B cell (primary cell): ENCODE data around the gene PRTG. TPM values are rescaled to one million over a fixed set of nuclear protein-coding genes. Genes with fewer than 3 reads are reported as not detected.

Experiments
- ATAC-seq: fragments of 200-7000 bp; cut with Tn5 transposase; one replicate; pipeline ENCODE4 v1.10.0; 2021; ENCODE audit warnings: low read depth, mild to moderate bottlenecking, moderate number of reproducible peaks, moderate library complexity
- CTCF ChIA-PET: fragments of 350-600 bp; sonication (Branson Sonifier 250); formaldehyde crosslinking; loops from one replicate; lab custom pipeline; 2021; ENCODE audit warnings: antibody characterized with exemption, inconsistent platforms; lab: Charles Lee
- POLR2A ChIA-PET: fragments of 350-600 bp; sonication (Branson Sonifier 250); formaldehyde crosslinking; loops from one replicate; lab custom pipeline; 2021; ENCODE audit warnings: antibody characterized with exemption; lab: Charles Lee
- DNase-seq: peaks from one replicate; pipeline ENCODE4 v3.0.0; 2013
- H2AFZ ChIP-seq: 2 replicates; pipeline ENCODE4 v1.6.1; 2012; ENCODE audit warnings: mild to moderate bottlenecking, low read depth, low read length; ENCODE audit not compliant: insufficient read depth, poor library complexity, severe bottlenecking
- H3K27ac ChIP-seq, 2 donors: 1 replicate in 1 of 2; 2 replicates in 1 of 2; pipeline ENCODE4 v1.5.1; 2012 to 2013; ENCODE audit warnings: low read length in 2 of 2, mild to moderate bottlenecking in 2 of 2, moderate library complexity in 1 of 2
- H3K27me3 ChIP-seq, 4 experiments: fragments of 200-600 bp in 1 of 4; sonication (generic) in 1 of 4; replicated peaks in 1 of 4; 1 replicate in 2 of 4; 2 replicates in 2 of 4; pipeline versions ENCODE4 v1.6.1 to v1.7.0; 2013 to 2016; ENCODE audit warnings: low read length in 3 of 4, mild to moderate bottlenecking in 2 of 4, mixed read lengths in 1 of 4, moderate library complexity in 1 of 4; ENCODE audit not compliant: insufficient read depth in 4 of 4, control insufficient read depth in 3 of 4; ENCODE audit errors: control extremely low read depth in 1 of 4
- H3K36me3 ChIP-seq, 2 experiments: replicated peaks in 1 of 2; 1 replicate in 1 of 2; 2 replicates in 1 of 2; pipeline versions ENCODE4 v1.6.1 to v1.7.1; 2013; ENCODE audit warnings: low read length in 1 of 2; ENCODE audit not compliant: insufficient read depth in 2 of 2, control insufficient read depth in 1 of 2; ENCODE audit errors: control extremely low read depth in 1 of 2, extremely low read depth in 1 of 2
- H3K4me1 ChIP-seq, 2 donors: fragments of 200-600 bp in 1 of 2; sonication (generic) in 1 of 2; 1 replicate in 1 of 2; 2 replicates in 1 of 2; pipeline versions ENCODE4 v1.5.1 to v1.6.1; 2013 to 2017; ENCODE audit warnings: low read length in 2 of 2; ENCODE audit not compliant: control insufficient read depth in 2 of 2, insufficient read depth in 2 of 2
- H3K4me2 ChIP-seq: replicated peaks from 2 replicates; pipeline ENCODE3; 2012; ENCODE audit warnings: mild to moderate bottlenecking, low read depth, low read length; ENCODE audit not compliant: poor library complexity, severe bottlenecking
- H3K4me3 ChIP-seq, 5 experiments: fragments of 200-600 bp in 1 of 5; sonication (generic) in 1 of 5; 1 replicate in 3 of 5; 2 replicates in 2 of 5; pipeline versions ENCODE4 v1.5.1 to v1.7.0; 2011 to 2016; ENCODE audit warnings: low read length in 4 of 5, mild to moderate bottlenecking in 4 of 5, low read depth in 2 of 5, control low read depth in 1 of 5, moderate library complexity in 1 of 5; ENCODE audit not compliant: insufficient read depth in 1 of 5; ENCODE audit errors: control extremely low read depth in 1 of 5, extremely low read depth in 1 of 5
- H3K79me2 ChIP-seq: fragments of 200-600 bp; sonication (generic); one replicate; pipeline ENCODE4 v1.6.0; 2016; ENCODE audit warnings: low read length; ENCODE audit not compliant: control insufficient read depth, insufficient read depth
- H3K9ac ChIP-seq: fragments of 200-600 bp; sonication (generic); 2 replicates; pipeline ENCODE4 v1.6.1; 2017; ENCODE audit warnings: mild to moderate bottlenecking, low read length, moderate library complexity
- H3K9me3 ChIP-seq, 3 donors: one replicate each; pipeline versions ENCODE4 v1.6.1 to v1.7.1; 2013; ENCODE audit warnings: low read length in 2 of 3; ENCODE audit not compliant: control insufficient read depth in 2 of 3, insufficient read depth in 1 of 3; ENCODE audit errors: control extremely low read depth in 1 of 3
- H4K20me1 ChIP-seq: 2 replicates; pipeline ENCODE4 v1.6.0; 2012; ENCODE audit warnings: mild to moderate bottlenecking, low read length; ENCODE audit not compliant: insufficient read depth, control insufficient read depth, poor library complexity, severe bottlenecking
- H3K27ac Mint-ChIP-seq: one replicate; pipeline ENCODE4 v1.8.0; 2021; ENCODE audit warnings: mixed read lengths
- H3K27me3 Mint-ChIP-seq: one replicate; pipeline ENCODE4 v1.8.0; 2021; ENCODE audit warnings: mixed read lengths
- H3K4me1 Mint-ChIP-seq: one replicate; pipeline ENCODE4 v1.8.0; 2021; ENCODE audit warnings: mixed read lengths
- H3K4me3 Mint-ChIP-seq: one replicate; pipeline ENCODE4 v1.8.0; 2021; ENCODE audit warnings: mixed read lengths
- H3K9me3 Mint-ChIP-seq: one replicate; pipeline ENCODE4 v1.8.0; 2022; ENCODE audit warnings: mixed read lengths; ENCODE audit not compliant: insufficient read depth
- CTCF ChIP-seq: fragments of 200-600 bp; IDR thresholded peaks from one replicate; pipeline ENCODE4 v1.8.0; 2022; ENCODE audit warnings: antibody characterized with exemption, mild to moderate bottlenecking
- WGBS: methylation state at CpG from one replicate; pipeline ENCODE4 v1.1.5; 2013; ENCODE audit warnings: missing lambda C conversion rate; ENCODE audit not compliant: insufficient coverage; 5-methylcytosine and 5-hydroxymethylcytosine counted together
- intact Hi-C: fragments of 100-400 bp; cut with micrococcal nuclease; formaldehyde crosslinking; loops from one replicate; pipeline ENCODE4 v1.10.0; 2022
- polyA plus RNA-seq: library from polyadenylated mRNA; depleted of rRNA; stranded (reverse); fragments of >200 nt; gene quantifications from 2 replicates; pipeline ENCODE4 v1.2.3, GENCODE V29; 2012
- total RNA-seq, 2 donors: library from RNA; stranded (reverse); fragments of 120-200 nt in 1 of 2; gene quantifications; 1 replicate in 1 of 2; 2 replicates in 1 of 2; pipeline versions ENCODE4 v1.2.3 to v1.2.4, GENCODE V29; 2013 to 2022

Gene PRTG
- total and polyA plus RNA-seq, 2 donors (not counting 1 experiment from before 2014, with no cell fraction given), result not detected

- Histone ChIP-seq H3K79me2 (no peaks in the 10 kb centered on the region), H3K4me3 (no peak overlapping the region), H3K27me3 (peaks cover 0 to 7% (median 0%) of the 10 kb centered on the region in 4 experiments), H3K9ac (no peak overlapping the region), H2AFZ (no peak overlapping the region), H3K4me2 (no peak overlapping the region), H3K36me3 (no peaks in the 10 kb centered on the region), H4K20me1 (no peaks in the 10 kb centered on the region), H3K9me3 (no peaks in the 10 kb centered on the region), H3K4me1 (no peaks in the 10 kb centered on the region), H3K27ac (no peak overlapping the region)
- no peak for DNase-seq
- WGBS, result 96% methylated on average over 4 of the region's 4 CpGs
- no peaks in the 10 kb centered on the region for H3K4me1 Mint-ChIP-seq
- peaks cover 34% of the 10 kb centered on the region for H3K27me3 Mint-ChIP-seq
- intact Hi-C loops, result no loop called here
- ChIA-PET CTCF (no interaction called here), POLR2A (no interaction called here)
- peaks cover 2% of the 10 kb centered on the region for H3K9me3 Mint-ChIP-seq
- H3K27ac Mint-ChIP-seq, result no peak overlapping the region
- TF ChIP-seq CTCF, result no peak
- H3K4me3 Mint-ChIP-seq, result no peak overlapping the region
- no peak for ATAC-seq
Measured at GRCh38 chr15:55613727-55614126, 129.2 kb downstream of the PRTG start.

DNA sequence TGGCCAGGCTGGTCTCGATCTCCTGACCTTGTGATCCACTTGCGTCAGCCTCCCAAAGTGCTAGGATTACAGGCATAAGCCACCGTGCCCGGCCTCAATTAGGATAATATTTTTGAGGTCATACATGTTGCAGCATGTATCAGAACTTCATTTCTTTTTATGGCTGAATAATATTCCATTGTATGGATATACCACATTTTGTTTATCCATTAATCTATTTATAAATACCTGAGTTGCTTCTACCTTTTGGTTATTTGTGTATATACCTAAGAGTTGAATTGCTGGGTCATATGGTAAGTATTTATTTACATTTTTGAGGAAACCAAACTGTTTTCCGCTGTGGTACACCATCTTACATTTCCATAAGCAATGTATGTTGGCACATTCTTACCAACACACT, 136.7 kb downstream of the PRTG start:
- 100% methylated on average over 2 of the region's 5 CpGs for WGBS
- H3K9ac ChIP-seq, result no peak overlapping the region

More for the DNA sequence above, 136.7 kb downstream of the PRTG start:
- no peak overlapping the region for H3K4me2 ChIP-seq
- H2AFZ ChIP-seq, result no peak overlapping the region
- ATAC-seq, result no peak
- ChIA-PET POLR2A (no interaction called here), CTCF (no interaction called here)
- Mint-ChIP-seq H3K27me3 (peaks cover 10% of the 10 kb centered on the region), H3K4me3 (no peak overlapping the region), H3K27ac (no peak overlapping the region), H3K4me1 (no peaks in the 10 kb centered on the region), H3K9me3 (peaks cover 9% of the 10 kb centered on the region)
- H3K4me1 ChIP-seq, result no peaks in the 10 kb centered on the region
- H3K9me3 ChIP-seq, result peaks cover 0 to 1% (median 0%) of the 10 kb centered on the region in 3 donors
- H3K79me2 ChIP-seq, result no peaks in the 10 kb centered on the region
- H3K36me3 ChIP-seq, result no peaks in the 10 kb centered on the region
- H3K27me3 ChIP-seq, result peaks cover 0 to 1% (median 0%) of the 10 kb centered on the region in 4 experiments
- H4K20me1 ChIP-seq, result no peaks in the 10 kb centered on the region
- no peak for DNase-seq
- no peak overlapping the region for H3K27ac ChIP-seq
- no peak for TF ChIP-seq CTCF
- intact Hi-C loops, result no loop called here
- H3K4me3 ChIP-seq, result no peak overlapping the region
